Nephron (organoid): ENCODE results near the gene DPP9.
"Not testable (repeated sequence)": the region's sequence is repeated elsewhere in the genome, so short reads cannot be mapped to it uniquely, and the experiment has no call there.

Experiments
- H3K27ac Mint-ChIP-seq, 3 experiments: 2 replicates each; pipeline ENCODE4 v1.8.0; 2020; ENCODE audit warnings: mixed read lengths in 3 of 3, mild to moderate bottlenecking in 2 of 3, moderate library complexity in 1 of 3
- H3K27me3 Mint-ChIP-seq: 2 replicates; pipeline ENCODE4 v1.8.0; 2021; ENCODE audit warnings: low read depth, mild to moderate bottlenecking, moderate library complexity, mixed read lengths
- H3K36me3 Mint-ChIP-seq: 2 replicates; pipeline ENCODE4 v1.8.0; 2020; ENCODE audit warnings: low read depth, mixed read lengths
- H3K4me1 Mint-ChIP-seq: 2 replicates; pipeline ENCODE4 v1.8.0; 2020; ENCODE audit warnings: mixed read lengths
- H3K4me3 Mint-ChIP-seq, 3 experiments: 2 replicates each; pipeline ENCODE4 v1.8.0; 2020; ENCODE audit warnings: mild to moderate bottlenecking in 3 of 3, mixed read lengths in 3 of 3, moderate library complexity in 2 of 3
- H3K9me3 Mint-ChIP-seq: 2 replicates; pipeline ENCODE4 v1.8.0; 2020; ENCODE audit warnings: mixed read lengths
- TF ChIP-seq, protein P1 (sequence below), 3 experiments: fragments of 200-600 bp; sonication (generic); IDR thresholded peaks; one replicate each; pipeline ENCODE4 v1.5.0; 2021; ENCODE audit warnings: antibody characterized with exemption in 3 of 3; ENCODE audit not compliant: unreplicated experiment in 3 of 3

The DPP9 gene

DNA sequence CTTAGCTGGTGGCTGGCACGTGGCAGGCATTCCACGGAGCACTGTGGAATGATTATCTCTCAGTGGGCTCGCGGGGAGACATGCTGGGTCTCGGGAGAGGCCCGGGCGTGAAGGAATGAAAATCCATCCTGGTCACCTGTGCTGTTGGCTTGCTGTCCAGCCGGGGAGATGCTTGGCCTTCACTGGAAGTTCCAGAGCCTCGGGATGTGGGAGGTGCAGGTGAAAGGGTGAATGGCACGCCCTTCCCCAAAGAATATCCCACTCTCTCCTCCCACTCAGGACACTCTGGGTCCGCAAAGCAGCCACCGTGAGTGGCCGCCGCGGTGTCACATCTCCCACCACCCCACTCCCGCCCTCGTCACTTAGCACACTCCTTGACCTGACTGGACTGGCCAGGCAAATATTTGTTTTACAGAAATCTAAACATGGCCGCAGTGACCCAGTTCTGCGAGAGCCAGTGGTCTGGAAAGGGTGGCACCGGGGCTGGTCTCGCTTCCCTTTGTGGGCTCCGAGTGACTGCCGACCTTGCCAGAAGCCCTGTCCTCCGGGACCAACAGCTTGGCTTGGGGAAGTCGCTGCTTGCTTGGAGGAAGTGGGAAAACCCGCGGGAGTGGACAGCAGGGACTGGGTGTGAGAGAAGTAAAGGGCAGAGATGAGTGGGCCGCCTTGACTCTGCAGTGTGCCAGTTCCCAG lies 8.0 kb downstream of the DPP9 start:
- H3K4me1 Mint-ChIP-seq, result no peaks in the 10 kb centered on the region
- TF ChIP-seq, protein P1, sequence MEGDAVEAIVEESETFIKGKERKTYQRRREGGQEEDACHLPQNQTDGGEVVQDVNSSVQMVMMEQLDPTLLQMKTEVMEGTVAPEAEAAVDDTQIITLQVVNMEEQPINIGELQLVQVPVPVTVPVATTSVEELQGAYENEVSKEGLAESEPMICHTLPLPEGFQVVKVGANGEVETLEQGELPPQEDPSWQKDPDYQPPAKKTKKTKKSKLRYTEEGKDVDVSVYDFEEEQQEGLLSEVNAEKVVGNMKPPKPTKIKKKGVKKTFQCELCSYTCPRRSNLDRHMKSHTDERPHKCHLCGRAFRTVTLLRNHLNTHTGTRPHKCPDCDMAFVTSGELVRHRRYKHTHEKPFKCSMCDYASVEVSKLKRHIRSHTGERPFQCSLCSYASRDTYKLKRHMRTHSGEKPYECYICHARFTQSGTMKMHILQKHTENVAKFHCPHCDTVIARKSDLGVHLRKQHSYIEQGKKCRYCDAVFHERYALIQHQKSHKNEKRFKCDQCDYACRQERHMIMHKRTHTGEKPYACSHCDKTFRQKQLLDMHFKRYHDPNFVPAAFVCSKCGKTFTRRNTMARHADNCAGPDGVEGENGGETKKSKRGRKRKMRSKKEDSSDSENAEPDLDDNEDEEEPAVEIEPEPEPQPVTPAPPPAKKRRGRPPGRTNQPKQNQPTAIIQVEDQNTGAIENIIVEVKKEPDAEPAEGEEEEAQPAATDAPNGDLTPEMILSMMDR (IDR thresholded peaks at IDR 0.05; ENCODE audit: unreplicated experiment in 3 of 3), result no peak
- H3K27me3 Mint-ChIP-seq, result no peaks in the 10 kb centered on the region
- H3K27ac Mint-ChIP-seq, result no peak overlapping the region
- H3K9me3 Mint-ChIP-seq, result no peaks in the 10 kb centered on the region
- no peak overlapping the region for H3K4me3 Mint-ChIP-seq
- H3K36me3 Mint-ChIP-seq, result peaks cover 57% of the 10 kb centered on the region

- H3K9me3 Mint-ChIP-seq, H3K4me1 Mint-ChIP-seq, H3K4me3 Mint-ChIP-seq, H3K27ac Mint-ChIP-seq, H3K27me3 Mint-ChIP-seq: not testable (repeated sequence)
- peaks cover 53% of the 10 kb centered on the region for H3K36me3 Mint-ChIP-seq
Observed at GRCh38 chr19:4715178-4715528, 8.5 kb downstream of the DPP9 start.

DNA sequence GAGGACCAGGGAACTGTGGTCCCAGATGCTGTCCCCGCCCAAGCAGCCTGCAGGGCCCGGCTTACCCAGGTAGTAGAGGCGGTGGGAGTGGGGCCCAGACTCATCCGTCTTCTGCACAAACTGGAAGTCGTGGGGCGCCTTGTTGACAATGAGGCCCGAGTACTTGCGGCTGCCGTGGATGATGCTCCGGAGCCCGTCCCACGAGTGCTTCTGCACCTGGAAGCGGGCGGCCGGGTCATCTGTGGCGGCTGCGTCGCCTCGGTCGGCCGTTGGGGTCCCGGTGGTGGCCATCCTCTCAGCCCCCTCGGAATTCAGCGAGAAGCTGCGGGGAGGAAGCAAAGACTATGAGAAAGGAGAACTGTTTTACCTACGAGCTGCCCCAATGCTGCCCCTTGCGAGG lies 9.6 kb downstream of the DPP9 start:
- no peak overlapping the region for H3K27ac Mint-ChIP-seq
- TF ChIP-seq, protein P1 (IDR thresholded peaks at IDR 0.05; ENCODE audit: unreplicated experiment in 3 of 3), result no peak
- H3K36me3 Mint-ChIP-seq, result peaks cover 55% of the 10 kb centered on the region
- H3K27me3 Mint-ChIP-seq, result no peaks in the 10 kb centered on the region
- H3K9me3 Mint-ChIP-seq, result no peaks in the 10 kb centered on the region
- no peak overlapping the region for H3K4me3 Mint-ChIP-seq
- H3K4me1 Mint-ChIP-seq, result no peaks in the 10 kb centered on the region

- no peaks in the 10 kb centered on the region for H3K27me3 Mint-ChIP-seq
- H3K4me3 Mint-ChIP-seq, result no peak overlapping the region
- no peaks in the 10 kb centered on the region for H3K4me1 Mint-ChIP-seq
- no peak overlapping the region for H3K27ac Mint-ChIP-seq
- H3K9me3 Mint-ChIP-seq, result no peaks in the 10 kb centered on the region
- TF ChIP-seq, protein P1 (IDR thresholded peaks at IDR 0.05; ENCODE audit: unreplicated experiment in 3 of 3), result no peak
- H3K36me3 Mint-ChIP-seq, result peaks cover 55% of the 10 kb centered on the region
Observed at GRCh38 chr19:4713384-4713951, 10.2 kb downstream of the DPP9 start.

GRCh38 chr19:4712771-4713170 lies 10.9 kb downstream of the DPP9 start:
- TF ChIP-seq, protein P1 (IDR thresholded peaks at IDR 0.05; ENCODE audit: unreplicated experiment in 3 of 3), result no peak
- Mint-ChIP-seq H3K27ac (no peak overlapping the region), H3K9me3 (no peaks in the 10 kb centered on the region), H3K4me3 (no peak overlapping the region), H3K27me3 (no peaks in the 10 kb centered on the region), H3K4me1 (no peaks in the 10 kb centered on the region), H3K36me3 (peaks cover 58% of the 10 kb centered on the region)

DNA sequence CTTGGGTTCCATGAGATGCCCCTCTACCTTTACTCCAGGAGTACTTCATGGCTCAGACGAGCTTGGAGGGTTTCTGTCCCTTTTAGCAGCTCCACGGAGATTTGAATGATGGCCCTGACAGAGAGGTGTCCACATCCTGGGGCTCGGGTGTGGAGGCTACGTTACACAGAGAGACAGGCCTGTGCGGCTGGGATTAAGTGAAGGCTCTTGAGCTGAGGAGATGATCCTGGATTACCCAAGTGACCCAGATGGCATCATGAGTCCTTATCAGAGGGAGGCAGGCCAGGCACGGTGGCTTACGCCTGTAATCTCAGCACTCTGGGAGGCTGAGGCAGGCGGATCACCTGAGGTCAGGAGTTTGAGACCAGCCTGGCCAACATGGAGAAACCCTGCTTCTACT lies 12.4 kb downstream of the DPP9 start:
- no peaks in the 10 kb centered on the region for H3K4me1 Mint-ChIP-seq
- H3K27me3 Mint-ChIP-seq, result no peaks in the 10 kb centered on the region
- peaks cover 48% of the 10 kb centered on the region for H3K36me3 Mint-ChIP-seq
- no peaks in the 10 kb centered on the region for H3K9me3 Mint-ChIP-seq
- TF ChIP-seq, protein P1 (IDR thresholded peaks at IDR 0.05; ENCODE audit: unreplicated experiment in 3 of 3), result no peak
- H3K4me3 Mint-ChIP-seq, result no peak overlapping the region
- H3K27ac Mint-ChIP-seq, result no peak overlapping the region
